GM19397 (cell line): Measurements from ENCODE around the gene CENPO.

Experiments used
- ATAC-seq: cut with Tn5 transposase; IDR thresholded peaks from one replicate; pipeline ENCODE4 v1.9.1; 2021; ENCODE audit warnings: mild to moderate bottlenecking, moderate library complexity; ENCODE audit not compliant: unreplicated experiment

The CENPO gene

DNA sequence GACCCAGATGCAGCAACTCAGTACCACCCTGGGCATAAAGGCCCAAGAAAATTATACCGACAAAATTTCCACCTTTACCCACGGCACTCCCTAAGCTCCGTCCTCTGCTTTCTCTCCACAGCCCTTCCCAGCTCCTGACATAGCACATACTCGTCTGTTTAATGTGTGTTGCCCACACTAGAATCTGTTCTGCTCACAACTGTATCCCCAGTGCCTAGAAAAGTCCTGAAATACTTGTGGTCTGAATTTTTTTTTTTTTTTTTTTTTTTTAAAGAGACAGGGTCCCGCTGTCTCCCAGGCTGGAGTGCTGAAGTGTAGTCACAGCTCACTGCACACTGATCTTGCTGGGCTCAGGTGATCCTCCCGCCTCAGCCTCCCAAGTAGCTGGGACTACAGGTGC, 64.5 kb downstream of the CENPO start:
- no peak for ATAC-seq

DNA sequence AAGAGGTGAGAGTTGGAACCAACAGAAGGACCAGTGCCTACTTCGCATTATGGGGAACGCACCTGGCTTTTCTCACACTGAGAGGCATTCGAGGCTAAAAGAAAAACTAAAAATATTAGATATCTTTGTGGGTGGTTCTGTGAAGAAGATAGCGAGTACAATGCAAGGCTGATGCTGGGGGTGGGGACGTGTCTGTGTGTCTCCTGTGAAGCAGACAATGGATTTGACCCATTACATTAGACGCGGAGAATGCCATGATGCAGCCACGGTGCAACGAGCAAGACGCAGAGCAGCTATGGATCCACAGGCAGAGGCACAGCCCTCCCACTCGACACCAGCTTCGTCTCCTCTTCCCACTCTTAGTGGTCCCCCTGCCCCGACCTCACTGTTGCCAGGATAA, 65.8 kb downstream of the CENPO start:
- no peak for ATAC-seq

DNA sequence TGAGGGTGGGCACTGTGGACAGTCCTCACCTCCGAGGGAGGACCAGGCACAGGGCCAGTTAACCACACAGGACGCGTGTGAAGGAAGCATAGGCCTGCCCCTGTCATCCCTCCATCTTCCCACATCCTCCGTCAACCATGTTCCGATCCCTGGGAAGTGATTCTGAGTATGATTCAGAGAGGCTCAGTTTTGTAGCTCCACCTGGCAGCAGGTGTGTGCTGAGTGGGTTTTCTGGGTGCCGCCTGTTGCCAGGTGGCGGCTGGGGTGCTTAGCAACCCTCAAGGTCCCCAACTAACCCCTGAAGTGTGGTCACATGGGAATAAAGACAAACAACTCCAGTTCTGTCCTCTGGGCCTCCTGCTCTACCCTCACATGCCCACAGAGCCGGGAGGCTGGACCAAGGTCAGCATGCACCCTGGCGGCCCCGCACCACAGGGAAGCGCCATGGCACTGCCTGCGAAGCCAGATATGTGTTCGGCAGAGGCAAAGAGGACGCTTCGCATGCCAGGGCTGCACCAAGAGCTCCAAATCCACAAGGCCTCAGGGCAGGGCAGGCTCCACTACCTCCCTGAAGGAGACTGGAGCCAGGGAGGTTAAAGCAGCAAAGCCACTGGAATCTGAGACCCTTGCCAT, 66.9 kb downstream of the CENPO start:
- no peak for ATAC-seq

DNA sequence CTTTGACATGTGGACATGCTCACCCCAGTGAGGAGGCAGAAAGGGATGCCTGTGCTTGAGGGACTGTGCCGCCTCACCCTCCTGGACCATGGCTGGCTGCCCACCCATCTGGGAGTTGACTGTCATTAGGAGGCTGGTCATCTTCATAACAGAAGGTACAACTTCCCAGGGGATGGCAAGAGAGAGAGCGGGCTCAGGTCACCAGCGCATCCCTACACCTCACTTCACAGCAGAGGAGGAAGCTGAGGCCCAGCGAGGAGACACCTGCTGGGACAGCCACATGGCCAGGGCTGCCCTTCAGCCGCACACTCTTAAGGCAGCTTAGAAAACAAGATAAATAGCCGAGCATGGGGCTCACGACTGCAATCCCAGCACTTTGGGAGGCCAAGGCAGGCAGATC, 67.4 kb downstream of the CENPO start:
- ATAC-seq = no peak

DNA sequence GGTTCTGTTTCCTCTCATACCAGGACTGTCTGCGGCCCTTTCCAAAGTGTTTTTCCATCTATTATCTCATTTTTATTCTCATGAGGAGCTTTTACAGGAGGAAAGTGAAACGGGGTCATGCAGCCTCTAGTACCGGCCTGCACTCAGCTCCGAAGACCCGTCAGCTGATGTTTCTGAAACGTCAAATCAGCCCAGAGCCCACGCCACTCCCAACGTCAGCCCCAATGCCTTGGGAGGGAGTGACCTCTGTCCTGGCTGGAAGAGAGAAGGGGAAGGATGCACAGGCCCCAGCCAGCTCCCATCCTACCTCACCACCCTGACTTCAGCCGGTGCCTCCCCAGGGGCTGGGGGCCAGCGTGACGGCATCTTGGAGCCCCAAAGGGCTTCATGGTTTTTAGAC, 68.3 kb downstream of the CENPO start:
- ATAC-seq = no peak

DNA sequence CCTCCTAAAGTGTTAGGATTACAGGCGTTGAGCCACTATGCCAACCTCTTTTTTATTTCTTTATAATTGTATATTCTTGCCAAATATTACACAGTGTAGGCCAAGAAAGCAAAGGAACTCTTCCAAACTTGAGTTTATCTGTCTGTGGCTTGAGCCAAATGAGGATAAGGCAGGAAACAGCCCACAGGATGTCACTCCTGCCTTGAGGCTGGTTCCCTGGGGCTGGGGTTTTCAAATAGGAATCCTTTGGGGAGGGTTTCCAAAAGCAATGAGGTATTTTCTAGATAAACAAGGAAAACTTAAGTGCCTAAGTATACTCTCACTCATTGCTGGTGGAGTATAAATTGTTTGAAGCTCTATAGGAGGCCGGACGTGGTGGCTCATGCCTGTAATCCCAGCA, 70.4 kb downstream of the CENPO start:
- ATAC-seq = no peak

DNA sequence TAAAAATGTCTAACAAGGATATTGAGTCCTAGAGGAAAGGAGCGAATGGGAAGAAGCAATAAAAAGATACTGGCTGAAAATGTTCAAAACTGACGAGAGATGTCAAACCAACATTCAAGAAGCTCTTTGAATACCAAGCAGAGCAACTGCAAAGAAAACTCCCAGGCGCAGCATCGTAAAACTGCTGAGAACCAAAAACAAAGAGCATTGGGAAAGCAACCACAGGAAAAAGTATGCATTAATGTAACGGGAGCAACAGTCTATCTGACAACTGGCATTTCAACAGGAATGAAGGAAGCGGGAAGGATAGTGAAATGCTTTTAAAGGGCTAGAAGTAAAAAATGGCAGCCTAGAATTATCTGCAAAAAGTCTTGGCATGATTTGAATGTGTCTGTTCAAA, 73.7 kb downstream of the CENPO start:
- no peak for ATAC-seq

DNA sequence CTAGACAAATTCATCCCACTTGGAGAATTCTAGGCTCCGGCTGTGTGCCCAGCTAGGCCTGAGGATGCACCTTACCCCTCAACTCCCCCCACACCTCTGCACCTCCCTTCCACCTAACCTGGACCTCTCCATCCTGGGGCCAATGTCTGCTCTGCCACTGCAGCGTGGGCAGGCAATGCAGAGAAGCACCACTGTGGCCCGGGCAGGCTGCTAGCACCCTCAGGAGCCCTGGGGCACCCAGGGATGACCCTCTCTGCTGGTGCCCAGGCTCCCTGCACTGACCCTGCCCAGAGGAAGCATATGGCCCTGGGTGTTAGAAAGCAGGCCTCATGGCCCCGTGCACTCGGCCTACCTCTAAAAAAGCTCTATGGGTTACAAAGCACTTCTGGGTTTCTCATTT, 77.2 kb downstream of the CENPO start:
- ATAC-seq = no peak

DNA sequence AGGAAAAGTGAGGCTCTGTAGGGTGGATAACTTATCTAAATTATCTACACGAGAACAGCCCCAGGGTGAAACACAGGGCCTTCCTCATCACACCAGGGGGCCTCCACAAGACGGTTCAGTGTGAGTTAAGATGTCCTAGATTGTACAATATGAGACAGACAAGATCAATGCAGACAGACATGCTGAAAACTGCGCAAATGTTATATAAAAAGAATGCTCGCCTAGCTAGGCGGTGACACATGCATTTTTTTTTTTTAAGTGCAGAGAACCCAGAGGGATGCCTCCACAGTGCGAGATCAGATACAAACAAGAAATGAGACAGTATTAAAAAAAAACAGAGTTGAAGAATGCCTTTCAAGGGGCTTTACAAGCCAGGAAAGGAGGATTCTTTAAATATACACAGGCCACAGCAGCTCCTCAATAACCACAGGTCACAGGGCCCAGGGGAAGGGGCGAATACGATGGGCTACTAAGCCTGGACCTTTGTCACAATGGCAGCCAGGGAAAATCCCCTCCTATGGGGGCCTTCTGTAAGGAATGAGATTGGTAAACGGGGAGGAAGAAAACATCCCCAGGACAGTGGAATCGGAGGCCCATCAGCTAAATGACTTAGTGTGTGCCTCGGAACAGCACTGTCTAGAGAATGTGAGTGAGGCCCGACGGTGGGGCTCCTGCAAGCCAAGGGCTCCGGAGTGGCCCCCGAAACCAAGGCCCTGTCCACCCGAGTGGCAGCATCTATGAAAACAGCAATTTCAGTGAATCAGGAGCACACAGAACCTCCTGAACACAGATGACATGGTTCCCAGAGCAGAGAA, 77.9 kb downstream of the CENPO start:
- no peak for ATAC-seq

DNA sequence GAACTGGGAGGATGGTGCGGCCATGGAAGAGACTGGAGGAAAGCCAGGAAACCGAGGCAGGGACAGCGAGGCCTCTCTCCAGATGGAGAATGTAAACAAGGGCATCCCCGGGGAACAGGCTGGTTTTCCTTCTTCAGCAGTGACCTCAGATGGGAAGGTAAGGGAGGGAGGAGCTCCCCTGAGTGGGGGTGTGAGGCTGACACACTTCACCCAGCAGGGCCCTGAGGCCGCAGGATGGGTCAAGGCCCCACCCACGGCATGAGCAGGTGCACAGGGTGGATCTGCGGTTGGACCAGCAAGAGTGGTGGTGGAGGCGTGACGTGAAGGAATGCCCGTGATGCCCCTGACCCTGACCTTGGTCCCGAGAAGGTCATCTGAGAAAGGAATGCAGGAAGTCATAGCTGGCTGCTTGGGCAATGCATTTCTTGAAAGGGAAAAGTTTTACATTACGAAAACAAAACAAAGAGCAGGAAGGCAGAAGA, 78.7 kb downstream of the CENPO start:
- no peak for ATAC-seq
